Right cardiac atrium (tissue), 5 donors: Measurements from ENCODE around the gene IGFBP7. TPM values are rescaled to one million over a fixed set of nuclear protein-coding genes. Genes with fewer than 3 reads are reported as not detected.
A peak's percentile ranks its signal among the peaks of the same experiment; 100 is the strongest.

Experiments
- ATAC-seq, 2 donors: fragments of 200-7000 bp; cut with Tn5 transposase; one replicate each; pipeline versions ENCODE4 v1.8.0 to v1.9.1; 2020; ENCODE audit warnings: moderate library complexity in 2 of 2, mild to moderate bottlenecking in 1 of 2
- DNase-seq, 3 donors: peaks; one replicate each; pipeline ENCODE4 v3.0.0-alpha.2; 2020
- H3K27ac ChIP-seq: one replicate; pipeline ENCODE4 v1.5.1; 2013; ENCODE audit warnings: mild to moderate bottlenecking, low read length, control low read depth, moderate library complexity
- H3K27me3 ChIP-seq: one replicate; pipeline ENCODE4 v1.6.1; 2013; ENCODE audit not compliant: control insufficient read depth, insufficient read depth
- H3K4me1 ChIP-seq: one replicate; pipeline ENCODE4 v1.6.1; 2013; ENCODE audit warnings: low read length; ENCODE audit not compliant: control insufficient read depth, insufficient read depth
- H3K4me3 ChIP-seq: one replicate; pipeline ENCODE4 v1.5.1; 2013; ENCODE audit warnings: low read length, control low read depth
- H3K9me3 ChIP-seq: one replicate; pipeline ENCODE4 v1.6.1; 2013; ENCODE audit warnings: low read length; ENCODE audit not compliant: control insufficient read depth
- WGBS: extraction: QIAGEN DNeasy Blood & Tissue Kit; methylation state at CpG from one replicate; pipeline ENCODE4 v1.1.7; 2013; 5-methylcytosine and 5-hydroxymethylcytosine counted together
- intact Hi-C, 4 donors: fragments of 100-400 bp; cut with DNase I; formaldehyde crosslinking; loops; one replicate each; pipeline versions ENCODE4 v1.11.0 to v1.14.0; 2022 to 2023
- polyA plus RNA-seq: library from polyadenylated mRNA; stranded (reverse); fragments of 200-250 nt; gene quantifications from one replicate; pipeline ENCODE4 v1.2.3, GENCODE V29; 2013
- total RNA-seq, 4 donors: library from RNA; stranded (reverse); fragmentation: NEBNext Ultra II Directional; extraction: Animal tissue kit (Norgen Biotek cat#: 25700); gene quantifications; one replicate each; pipeline ENCODE4 v1.2.1, GENCODE V29; 2021
- donor health status: healthy with polysubstance abuse.
- donor health status: DM: no; HTN: yes; CAD: no.
- donor health status: DM: no; HTN: no; CAD: no.
- donor health status: DM: no; HTN: yes; CAD: no; lungs with severe emphysema.
- donor health status: DM: yes; HTN: yes; CAD: no.

Gene IGFBP7
- total and polyA plus RNA-seq, 5 donors: 809 to 983 (median 852) TPM

GRCh38 chr4:57131849-57132742, 21.9 kb upstream of the IGFBP7 start:
- intact Hi-C loops: no loop called here
- Histone ChIP-seq H3K27ac (no peak overlapping the region), H3K27me3 (no peaks in the 10 kb centered on the region), H3K9me3 (no peaks in the 10 kb centered on the region), H3K4me1 (no peaks in the 10 kb centered on the region), H3K4me3 (no peak overlapping the region)
- DNase-seq (no peak), ATAC-seq (peak in 1 of 2 donors; percentile 41)
- WGBS: 47% methylated on average over 7 of the region's 7 CpGs

GRCh38 chr4:57129477-57129876, 19.3 kb upstream of the IGFBP7 start:
- Histone ChIP-seq H3K4me3 (no peak overlapping the region), H3K9me3 (no peaks in the 10 kb centered on the region), H3K27me3 (no peaks in the 10 kb centered on the region), H3K4me1 (no peaks in the 10 kb centered on the region), H3K27ac (no peak overlapping the region)
- no peak for ATAC-seq
- intact Hi-C loops: no loop called here
- WGBS: 88% methylated on average over 1 of the region's 1 CpG
- no peak for DNase-seq

- no peaks in the 10 kb centered on the region for H3K4me1 ChIP-seq
- DNase-seq (no peak), ATAC-seq (no peak)
- WGBS: 73% methylated on average over 3 of the region's 3 CpGs
- no peak overlapping the region for H3K27ac ChIP-seq
- H3K27me3 ChIP-seq: no peaks in the 10 kb centered on the region
- intact Hi-C loops: no loop called here
- H3K4me3 ChIP-seq: no peak overlapping the region
- no peaks in the 10 kb centered on the region for H3K9me3 ChIP-seq
These were observed 17.2 kb upstream of the IGFBP7 start for GRCh38 chr4:57127361-57127760.

- Histone ChIP-seq H3K4me1 (no peaks in the 10 kb centered on the region), H3K27me3 (no peaks in the 10 kb centered on the region), H3K4me3 (no peak overlapping the region), H3K9me3 (no peaks in the 10 kb centered on the region), H3K27ac (no peak overlapping the region)
- DNase-seq: no peak
- ATAC-seq: no peak
- intact Hi-C loops: no loop called here
These were observed 15.8 kb upstream of the IGFBP7 start for GRCh38 chr4:57125996-57126395.

GRCh38 chr4:57124145-57124544, 14.0 kb upstream of the IGFBP7 start:
- H3K9me3 ChIP-seq: no peaks in the 10 kb centered on the region
- intact Hi-C loops: no loop called here
- ATAC-seq: no peak

GRCh38 chr4:57122959-57123358, 12.8 kb upstream of the IGFBP7 start:
- intact Hi-C loops: no loop called here
- no peak for DNase-seq
- Histone ChIP-seq H3K4me3 (no peak overlapping the region), H3K9me3 (no peaks in the 10 kb centered on the region), H3K4me1 (peaks cover 2% of the 10 kb centered on the region), H3K27me3 (no peaks in the 10 kb centered on the region), H3K27ac (no peak overlapping the region)
- WGBS: 93% methylated on average over 1 of the region's 1 CpG
- no peak for ATAC-seq

More at GRCh38 chr4:57124145-57124544, 14.0 kb upstream of the IGFBP7 start:
- H3K4me1 ChIP-seq: no peaks in the 10 kb centered on the region
- DNase-seq: no peak
- no peak overlapping the region for H3K4me3 ChIP-seq
- H3K27ac ChIP-seq: no peak overlapping the region
- H3K27me3 ChIP-seq: no peaks in the 10 kb centered on the region

GRCh38 chr4:57119054-57119651, 9.0 kb upstream of the IGFBP7 start:
- no peaks in the 10 kb centered on the region for H3K9me3 ChIP-seq
- DNase-seq: peak; percentile 76 to 84 (median 77)
- intact Hi-C loops: no loop called here
- peak overlapping the region; percentile 12 for H3K4me3 ChIP-seq
- peaks cover 2% of the 10 kb centered on the region for H3K4me1 ChIP-seq
- 14% methylated on average over 8 of the region's 8 CpGs for WGBS
- peak; percentile 97 to 98 for ATAC-seq
- H3K27ac ChIP-seq: peak overlapping the region; percentile 90
- H3K27me3 ChIP-seq: no peaks in the 10 kb centered on the region

GRCh38 chr4:57117491-57117890, 7.3 kb upstream of the IGFBP7 start:
- Histone ChIP-seq H3K4me1 (peaks cover 2% of the 10 kb centered on the region), H3K4me3 (no peak overlapping the region), H3K27me3 (no peaks in the 10 kb centered on the region), H3K27ac (no peak overlapping the region), H3K9me3 (no peaks in the 10 kb centered on the region)
- 80% methylated on average over 2 of the region's 2 CpGs for WGBS
- no peak for DNase-seq
- intact Hi-C loops: no loop called here
- ATAC-seq: no peak

- DNase-seq (no peak), ATAC-seq (no peak)
- Histone ChIP-seq H3K9me3 (no peaks in the 10 kb centered on the region), H3K27ac (no peak overlapping the region), H3K27me3 (no peaks in the 10 kb centered on the region), H3K4me1 (peaks cover 2% of the 10 kb centered on the region), H3K4me3 (no peak overlapping the region)
- intact Hi-C loops: no loop called here
- WGBS: 62% methylated on average over 3 of the region's 3 CpGs
These were observed 6.1 kb upstream of the IGFBP7 start for GRCh38 chr4:57116245-57116644.

- intact Hi-C loops: loop anchor here in 2 of 4 donors (5.0 kb wide), 1 partner anchor 73 kb away; no protein-coding TSS in a partner anchor
These were observed 4.8 kb upstream of the IGFBP7 start for GRCh38 chr4:57114973-57115372.

GRCh38 chr4:57113870-57114269, 3.7 kb upstream of the IGFBP7 start:
- Histone ChIP-seq H3K27ac (no peak overlapping the region), H3K9me3 (no peaks in the 10 kb centered on the region), H3K4me3 (no peak overlapping the region), H3K4me1 (peaks cover 1% of the 10 kb centered on the region), H3K27me3 (no peaks in the 10 kb centered on the region)
- intact Hi-C loops: loop anchor here in 2 of 4 donors (5.0 kb wide), 1 partner anchor 72 kb away; no protein-coding TSS in a partner anchor
- WGBS: 66% methylated on average over 6 of the region's 6 CpGs
- DNase-seq (peak in 1 of 3 donors; percentile 57), ATAC-seq (no peak)

More at GRCh38 chr4:57114973-57115372, 4.8 kb upstream of the IGFBP7 start:
- ATAC-seq: no peak
- Histone ChIP-seq H3K4me3 (no peak overlapping the region), H3K4me1 (peaks cover 2% of the 10 kb centered on the region), H3K27me3 (no peaks in the 10 kb centered on the region), H3K9me3 (no peaks in the 10 kb centered on the region), H3K27ac (no peak overlapping the region)
- DNase-seq: no peak
